ENCODE results near the gene ELFN2.

DNA sequence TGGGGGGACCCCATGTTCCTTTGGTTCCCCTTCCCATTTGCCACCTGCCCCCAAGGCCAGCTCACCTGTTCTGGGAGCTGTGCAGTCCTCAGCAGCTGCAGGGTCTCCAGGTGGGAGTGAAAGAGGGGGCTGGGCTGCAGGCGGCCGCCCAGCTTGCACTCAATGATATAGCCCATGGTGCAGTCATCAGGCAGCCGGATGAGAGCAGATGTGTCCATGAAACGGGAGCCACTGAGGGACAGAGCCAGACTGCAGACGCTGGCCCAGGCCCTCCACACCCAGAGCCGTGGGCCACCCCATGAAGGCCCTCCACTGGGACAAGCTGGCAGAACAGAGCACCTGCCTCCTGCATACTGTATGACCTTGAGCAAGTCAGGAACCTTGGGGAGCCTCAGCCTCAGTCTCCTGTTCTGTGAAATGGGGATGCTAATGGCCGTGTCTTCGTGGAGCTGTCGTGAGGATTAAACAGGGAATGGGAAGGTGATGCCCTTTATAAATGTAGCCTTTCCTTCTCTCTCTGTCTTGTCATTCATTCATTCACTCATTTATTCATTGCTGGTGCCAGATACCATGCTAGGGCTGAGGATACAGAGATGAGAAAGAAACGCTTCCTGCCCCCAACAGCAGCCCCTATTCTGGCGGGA, 47.3 kb upstream of the ELFN2 start:
- TF ChIP-seq, protein P1, sequence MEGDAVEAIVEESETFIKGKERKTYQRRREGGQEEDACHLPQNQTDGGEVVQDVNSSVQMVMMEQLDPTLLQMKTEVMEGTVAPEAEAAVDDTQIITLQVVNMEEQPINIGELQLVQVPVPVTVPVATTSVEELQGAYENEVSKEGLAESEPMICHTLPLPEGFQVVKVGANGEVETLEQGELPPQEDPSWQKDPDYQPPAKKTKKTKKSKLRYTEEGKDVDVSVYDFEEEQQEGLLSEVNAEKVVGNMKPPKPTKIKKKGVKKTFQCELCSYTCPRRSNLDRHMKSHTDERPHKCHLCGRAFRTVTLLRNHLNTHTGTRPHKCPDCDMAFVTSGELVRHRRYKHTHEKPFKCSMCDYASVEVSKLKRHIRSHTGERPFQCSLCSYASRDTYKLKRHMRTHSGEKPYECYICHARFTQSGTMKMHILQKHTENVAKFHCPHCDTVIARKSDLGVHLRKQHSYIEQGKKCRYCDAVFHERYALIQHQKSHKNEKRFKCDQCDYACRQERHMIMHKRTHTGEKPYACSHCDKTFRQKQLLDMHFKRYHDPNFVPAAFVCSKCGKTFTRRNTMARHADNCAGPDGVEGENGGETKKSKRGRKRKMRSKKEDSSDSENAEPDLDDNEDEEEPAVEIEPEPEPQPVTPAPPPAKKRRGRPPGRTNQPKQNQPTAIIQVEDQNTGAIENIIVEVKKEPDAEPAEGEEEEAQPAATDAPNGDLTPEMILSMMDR (IDR thresholded peaks at IDR 0.05) = no peak
- TF ChIP-seq POLR2A (IDR thresholded peaks at IDR 0.05) = no peak
